Activated T-cell treated with anti-CD3 and anti-CD28 coated beads for 24 hours (primary cell): ENCODE data around the gene HAUS6.
"Not testable (repeated sequence)": the region's sequence is repeated elsewhere in the genome, so short reads cannot be mapped to it uniquely, and the experiment has no call there.

Experiments used
- DNase-seq: peaks from one replicate; pipeline ENCODE4 v3.0.0-alpha.2; 2020; ENCODE audit warnings: low read depth

Gene HAUS6

DNA sequence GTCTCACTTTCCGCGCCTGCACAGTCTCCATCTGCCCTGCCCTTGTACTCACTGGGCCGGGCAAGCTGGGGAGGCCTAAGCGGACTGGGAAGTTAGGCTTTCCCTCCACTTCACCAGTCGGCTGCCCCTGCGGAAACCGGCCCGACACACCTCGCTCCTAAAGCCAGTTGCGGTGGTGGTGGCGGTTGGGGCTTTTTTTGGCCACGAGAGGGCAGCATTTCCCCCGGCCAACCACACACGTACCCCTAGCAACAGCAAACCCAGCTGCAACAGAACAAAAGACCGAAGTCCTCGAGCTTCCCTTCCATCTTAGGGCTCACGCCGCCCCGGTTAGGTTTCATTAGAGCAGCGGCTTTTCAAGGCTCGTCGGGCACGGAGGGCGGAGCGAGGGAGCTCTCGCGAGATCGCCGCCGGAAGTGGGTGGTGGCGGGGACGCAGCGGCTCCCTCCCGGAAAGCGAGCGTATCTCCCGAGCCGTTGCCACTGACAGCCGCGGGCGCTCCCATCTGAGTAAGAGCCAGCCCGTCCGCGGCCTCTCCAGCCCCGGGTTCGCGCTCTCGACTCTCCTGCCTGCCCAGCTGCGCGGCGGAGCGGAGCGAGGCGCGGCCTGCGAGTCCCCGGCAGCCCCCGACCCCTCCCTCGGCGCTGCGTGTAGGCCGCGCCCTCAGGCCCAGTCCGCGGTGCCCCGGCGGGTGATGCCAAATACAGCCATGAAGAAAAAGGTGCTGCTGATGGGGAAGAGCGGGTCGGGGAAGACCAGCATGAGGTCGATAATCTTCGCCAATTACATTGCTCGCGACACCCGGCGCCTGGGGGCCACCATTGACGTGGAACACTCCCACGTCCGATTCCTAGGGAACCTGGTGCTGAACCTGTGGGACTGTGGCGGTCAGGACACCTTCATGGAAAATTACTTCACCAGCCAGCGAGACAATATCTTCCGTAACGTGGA, 53.5 kb downstream of the HAUS6 start, which contains the start of gene RRAGA:
Gene RRAGA (plus strand): TSS at position 462 of the 951 bp plus-strand sequence. CDS start 233 bp downstream, at position 695.
- peak; percentile 88 for DNase-seq

GRCh38 chr9:19036611-19037010, 66.1 kb downstream of the HAUS6 start:
- DNase-seq: no peak

GRCh38 chr9:19033015-19033414, 69.7 kb downstream of the HAUS6 start, which contains the start of gene SAXO1:
SAXO1 (minus strand) TSS chr9:19033209; CDS start chr9:19032908, 301 bp downstream.
- no peak for DNase-seq

- DNase-seq: no peak
Measured at GRCh38 chr9:19032406-19032805, 70.3 kb downstream of the HAUS6 start.

DNA sequence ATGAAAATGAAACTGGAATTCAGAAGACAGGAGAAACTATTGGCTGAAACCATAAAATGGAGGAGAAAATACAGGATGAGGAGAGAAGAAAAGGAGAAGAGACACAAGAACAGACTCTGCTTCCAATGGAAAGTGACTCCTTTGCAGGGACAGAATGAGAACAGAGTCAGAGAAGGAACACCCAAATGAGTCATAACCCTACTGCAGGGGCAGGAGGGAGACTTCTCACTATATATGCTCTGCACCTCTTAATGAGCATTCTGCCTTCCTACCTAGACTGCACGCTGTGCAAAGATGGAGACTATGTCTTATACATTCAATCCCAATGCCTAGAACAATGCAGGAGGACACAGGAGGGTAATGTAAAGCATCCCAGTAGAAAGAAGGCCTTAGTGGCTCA, 71.8 kb downstream of the HAUS6 start:
- no peak for DNase-seq

- peak; percentile 12 for DNase-seq
Measured at GRCh38 chr9:19028835-19029451, 73.8 kb downstream of the HAUS6 start.

- DNase-seq: no peak
Measured at GRCh38 chr9:19027825-19028224, 74.9 kb downstream of the HAUS6 start.

- DNase-seq: no peak
Measured at GRCh38 chr9:19026375-19026774, 76.3 kb downstream of the HAUS6 start.

- no peak for DNase-seq
Measured at GRCh38 chr9:19023078-19023477, 79.6 kb downstream of the HAUS6 start.

- DNase-seq: no peak
Measured at GRCh38 chr9:19022206-19022605, 80.5 kb downstream of the HAUS6 start.

DNA sequence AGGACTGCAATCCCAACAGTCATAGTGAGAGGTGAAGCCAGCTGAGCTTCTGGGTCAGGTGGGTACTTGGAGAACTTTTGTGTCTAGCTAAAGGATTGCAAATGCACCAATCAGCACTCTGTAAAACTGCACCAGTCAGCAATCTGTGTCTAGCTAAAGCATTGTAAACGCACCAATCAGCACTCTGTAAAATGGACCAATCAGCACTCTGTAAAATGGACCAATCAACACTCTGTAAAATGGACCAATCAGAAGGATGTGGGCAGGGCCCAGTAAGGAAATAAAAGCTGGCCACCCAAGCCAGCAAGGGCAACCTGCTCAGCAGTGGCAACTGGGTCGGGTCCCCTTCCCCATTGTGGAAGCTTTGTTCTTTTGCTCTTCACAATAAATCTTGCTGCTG, 81.1 kb downstream of the HAUS6 start:
- DNase-seq: not testable (repeated sequence)

- no peak for DNase-seq
Measured at GRCh38 chr9:19020886-19021455, 81.7 kb downstream of the HAUS6 start.

GRCh38 chr9:19018201-19018600, 84.5 kb downstream of the HAUS6 start:
- no peak for DNase-seq

DNA sequence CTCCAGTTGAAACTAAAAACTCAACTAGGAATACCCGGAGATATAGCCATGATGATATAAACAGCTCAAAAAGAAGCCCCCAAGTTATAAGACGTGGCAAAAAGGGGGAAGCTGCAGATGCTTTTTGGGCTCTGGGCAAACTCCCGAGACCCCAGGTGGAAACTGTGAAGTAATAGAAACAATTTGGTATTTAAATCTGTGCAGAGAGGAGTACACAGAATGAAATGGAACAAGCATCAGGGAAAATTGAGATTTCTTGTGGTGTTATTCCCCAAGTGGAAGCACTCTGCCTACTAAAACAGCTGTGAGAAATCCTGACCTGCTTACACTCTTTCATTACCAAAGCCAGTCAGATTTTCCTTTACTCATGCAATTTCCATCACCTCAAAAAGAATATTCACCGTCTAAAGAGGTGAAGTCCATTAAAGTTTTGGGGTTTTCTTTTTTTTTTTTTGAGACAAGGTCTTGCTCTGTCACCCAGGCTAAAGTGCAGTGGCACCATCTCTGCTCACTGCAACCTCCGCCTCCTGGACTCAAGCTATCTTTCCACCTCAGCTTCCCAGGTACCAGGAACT, 93.2 kb downstream of the HAUS6 start:
- DNase-seq: no peak
